ENCODE data around the gene ACVR2A.

The ACVR2A gene

DNA sequence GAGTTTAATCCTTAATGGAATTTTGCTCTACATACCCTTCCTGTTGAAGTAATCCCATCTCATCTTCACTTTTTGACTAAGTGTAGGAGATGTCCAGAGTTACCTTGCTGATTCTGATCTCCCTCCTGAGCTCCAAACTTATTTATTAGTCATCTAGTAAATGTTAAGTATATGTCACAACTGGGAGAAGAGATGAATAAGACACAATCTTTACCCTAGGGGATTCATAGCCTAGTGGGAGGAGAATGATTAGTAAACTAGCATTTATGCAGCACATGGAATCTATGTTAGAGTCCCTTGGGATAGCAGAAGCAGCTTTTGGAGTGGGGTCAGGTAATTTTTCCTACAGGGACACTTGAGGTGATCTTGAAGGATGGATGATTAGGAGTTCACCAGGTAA is 20.7 kb downstream of the ACVR2A start:
- ChIA-PET CTCF (interaction anchor here (1.0 kb wide), 1 partner anchor 9 kb away, joined by 3 read pairs; no protein-coding TSS in a partner anchor), POLR2A (no interaction called here)
- no peak for DNase-seq (ENCODE audit: extremely low spot score)
- TF ChIP-seq, protein P1, sequence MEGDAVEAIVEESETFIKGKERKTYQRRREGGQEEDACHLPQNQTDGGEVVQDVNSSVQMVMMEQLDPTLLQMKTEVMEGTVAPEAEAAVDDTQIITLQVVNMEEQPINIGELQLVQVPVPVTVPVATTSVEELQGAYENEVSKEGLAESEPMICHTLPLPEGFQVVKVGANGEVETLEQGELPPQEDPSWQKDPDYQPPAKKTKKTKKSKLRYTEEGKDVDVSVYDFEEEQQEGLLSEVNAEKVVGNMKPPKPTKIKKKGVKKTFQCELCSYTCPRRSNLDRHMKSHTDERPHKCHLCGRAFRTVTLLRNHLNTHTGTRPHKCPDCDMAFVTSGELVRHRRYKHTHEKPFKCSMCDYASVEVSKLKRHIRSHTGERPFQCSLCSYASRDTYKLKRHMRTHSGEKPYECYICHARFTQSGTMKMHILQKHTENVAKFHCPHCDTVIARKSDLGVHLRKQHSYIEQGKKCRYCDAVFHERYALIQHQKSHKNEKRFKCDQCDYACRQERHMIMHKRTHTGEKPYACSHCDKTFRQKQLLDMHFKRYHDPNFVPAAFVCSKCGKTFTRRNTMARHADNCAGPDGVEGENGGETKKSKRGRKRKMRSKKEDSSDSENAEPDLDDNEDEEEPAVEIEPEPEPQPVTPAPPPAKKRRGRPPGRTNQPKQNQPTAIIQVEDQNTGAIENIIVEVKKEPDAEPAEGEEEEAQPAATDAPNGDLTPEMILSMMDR (IDR thresholded peaks at IDR 0.05; ENCODE audit: control extremely low read depth, extremely low read depth, low read depth, missing control alignments): no peak

DNA sequence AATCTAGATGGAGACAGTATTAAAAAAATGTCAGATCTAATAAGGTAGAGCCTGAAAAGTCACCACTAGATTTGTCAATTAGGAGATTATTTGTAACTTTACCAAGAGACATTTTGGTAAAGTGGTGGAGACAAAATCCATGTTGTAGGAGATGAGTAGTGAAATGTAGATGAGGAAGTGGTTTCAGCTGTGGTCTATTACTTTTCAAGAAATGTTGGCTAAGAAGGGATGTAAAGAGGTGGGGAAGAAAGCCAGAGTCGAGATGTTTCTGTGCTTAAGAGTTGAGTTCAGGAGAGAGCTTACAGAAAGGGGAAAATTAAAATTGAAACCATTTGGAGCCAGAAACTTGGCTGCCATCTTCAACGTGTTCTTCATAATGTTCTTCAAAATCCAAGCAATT is 22.2 kb downstream of the ACVR2A start:
- POLR2A ChIA-PET: no interaction called here
- CTCF ChIA-PET: interaction anchor here (0.7 kb wide), 1 partner anchor 10 kb away, joined by 3 read pairs; no protein-coding TSS in a partner anchor
- TF ChIP-seq, protein P1 (IDR thresholded peaks at IDR 0.05; ENCODE audit: control extremely low read depth, extremely low read depth, low read depth, missing control alignments): no peak
- DNase-seq (ENCODE audit: extremely low spot score): no peak

DNA sequence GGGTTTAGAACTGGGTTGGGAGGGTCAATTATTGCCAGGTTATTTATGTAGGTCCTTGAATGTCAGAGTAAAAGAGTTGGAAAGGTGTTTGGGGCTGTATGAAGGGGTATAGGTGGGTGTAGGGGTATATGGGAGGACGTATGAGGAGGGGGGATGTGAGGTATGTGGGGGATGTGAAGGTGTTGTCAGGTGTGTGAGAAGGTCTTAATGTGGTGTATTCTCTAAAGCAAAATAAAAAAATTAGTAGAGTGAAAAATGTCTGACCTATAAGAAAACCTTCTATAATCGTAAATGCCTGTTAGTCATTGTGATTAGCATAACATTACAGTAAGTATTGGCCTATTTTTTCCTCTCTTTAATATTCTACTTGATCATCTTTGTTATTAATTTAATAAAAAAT is 25.1 kb downstream of the ACVR2A start:
- CTCF ChIA-PET: no interaction called here
- TF ChIP-seq, protein P1 (IDR thresholded peaks at IDR 0.05; ENCODE audit: control extremely low read depth, extremely low read depth, low read depth, missing control alignments): no peak
- POLR2A ChIA-PET: no interaction called here
- no peak for DNase-seq (ENCODE audit: extremely low spot score)

DNA sequence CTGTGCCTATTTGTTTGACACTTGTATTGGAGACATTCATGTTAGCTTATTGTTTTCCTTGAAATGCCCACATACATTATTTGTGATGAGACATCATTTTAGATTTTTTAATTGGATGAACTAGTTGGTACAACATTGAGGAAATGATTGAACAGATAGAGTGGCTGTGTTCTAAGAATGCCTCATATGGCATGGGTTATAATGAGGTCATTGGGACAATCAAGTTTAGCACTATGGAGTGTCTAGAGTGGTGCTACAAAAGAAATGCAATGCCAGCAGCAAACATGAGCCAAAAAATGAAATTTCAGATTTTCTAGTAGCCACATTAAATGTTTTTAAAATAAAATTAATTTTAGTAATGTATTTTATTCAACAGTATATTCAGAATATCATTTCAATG is 28.1 kb downstream of the ACVR2A start:
- TF ChIP-seq, protein P1 (IDR thresholded peaks at IDR 0.05; ENCODE audit: control extremely low read depth, extremely low read depth, low read depth, missing control alignments): no peak
- POLR2A ChIA-PET: no interaction called here

DNA sequence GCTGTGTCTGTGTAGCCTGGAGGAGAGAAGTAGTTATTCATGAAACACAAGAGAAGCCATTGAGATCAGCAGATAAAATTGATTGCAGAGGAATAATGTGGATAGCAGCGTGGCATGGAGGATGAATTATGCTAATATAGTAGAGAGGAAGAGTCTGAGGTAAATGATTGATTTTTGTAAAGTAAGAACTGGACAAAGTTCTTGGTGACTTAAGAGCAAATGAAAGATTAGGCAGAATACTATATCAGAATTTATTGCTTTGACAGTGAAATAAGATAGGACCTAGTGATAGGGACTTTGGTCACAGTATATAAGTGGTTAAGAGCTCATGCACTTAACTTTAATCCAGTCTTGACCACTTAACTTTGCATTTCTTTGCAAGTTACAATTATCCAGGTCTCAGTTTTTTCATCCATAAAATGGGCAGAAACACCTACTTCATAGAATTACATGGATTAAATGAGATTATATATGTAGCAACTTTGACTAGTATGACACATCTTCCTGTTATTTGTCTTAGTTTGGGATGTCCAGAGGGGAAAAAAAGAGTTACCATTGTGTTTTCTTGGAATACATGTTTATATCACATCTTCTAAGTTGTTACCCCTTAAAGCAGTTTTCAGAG is 29.1 kb downstream of the ACVR2A start:
- no peak for DNase-seq (ENCODE audit: extremely low spot score)
- ChIA-PET CTCF (interaction anchor here (1.2 kb wide), 1 partner anchor 8 kb away, joined by 3 read pairs; no protein-coding TSS in a partner anchor), POLR2A (no interaction called here)
- TF ChIP-seq, protein P1 (IDR thresholded peaks at IDR 0.05; ENCODE audit: control extremely low read depth, extremely low read depth, low read depth, missing control alignments): no peak

More for the DNA sequence above, 28.1 kb downstream of the ACVR2A start:
- DNase-seq (ENCODE audit: extremely low spot score): no peak
- CTCF ChIA-PET: no interaction called here

DNA sequence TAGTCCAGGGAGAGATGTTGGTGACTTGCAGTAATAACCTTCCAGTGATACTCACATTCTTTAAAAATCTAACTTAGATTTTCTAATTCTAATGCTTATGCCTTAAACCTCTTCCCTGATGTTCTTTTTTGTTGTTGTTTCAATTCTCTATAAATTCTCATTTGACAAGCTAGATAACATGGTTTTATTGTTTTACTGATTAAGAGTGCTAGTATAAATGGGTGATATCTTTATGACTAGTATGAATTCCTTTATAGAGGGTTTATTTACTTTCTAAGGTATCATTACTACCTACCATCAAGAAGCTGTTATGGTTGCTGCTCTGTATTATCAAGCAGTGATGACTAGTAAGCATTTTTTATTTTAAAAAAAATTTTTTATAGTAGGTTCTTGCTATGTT is 35.0 kb downstream of the ACVR2A start:
- TF ChIP-seq, protein P1 (IDR thresholded peaks at IDR 0.05; ENCODE audit: control extremely low read depth, extremely low read depth, low read depth, missing control alignments): no peak
- ChIA-PET POLR2A (no interaction called here), CTCF (no interaction called here)
- DNase-seq (ENCODE audit: extremely low spot score): no peak
